HG03558 (cell line): ENCODE data around the gene EPO.
"Not testable (repeated sequence)": the region's sequence is repeated elsewhere in the genome, so short reads cannot be mapped to it uniquely, and the experiment has no call there.

Experiments used
- ATAC-seq: cut with Tn5 transposase; IDR thresholded peaks from one replicate; pipeline ENCODE4 v1.9.1; 2021; ENCODE audit warnings: moderate number of reproducible peaks; ENCODE audit not compliant: unreplicated experiment; ENCODE audit errors: extremely low read depth

The EPO gene

GRCh38 chr7:100731937-100732636 is 11.8 kb downstream of the EPO start:
- ATAC-seq = no peak

GRCh38 chr7:100735730-100736129 is 15.5 kb downstream of the EPO start:
- ATAC-seq = no peak

- no peak for ATAC-seq
Measured at GRCh38 chr7:100736671-100737070, 16.4 kb downstream of the EPO start.

- ATAC-seq = no peak
Measured at GRCh38 chr7:100739934-100740333, 19.7 kb downstream of the EPO start.

- no peak for ATAC-seq
Measured at GRCh38 chr7:100744605-100745004, 24.3 kb downstream of the EPO start.

GRCh38 chr7:100745184-100745583 is 24.9 kb downstream of the EPO start:
- ATAC-seq = no peak

GRCh38 chr7:100752994-100753393 is 32.7 kb downstream of the EPO start:
- no peak for ATAC-seq

GRCh38 chr7:100753750-100754149 is 33.5 kb downstream of the EPO start:
- ATAC-seq = no peak

GRCh38 chr7:100759357-100760171 is 39.3 kb downstream of the EPO start:
- ATAC-seq = no peak

- not testable (repeated sequence) for ATAC-seq
Measured at GRCh38 chr7:100762841-100763240, 42.6 kb downstream of the EPO start.

GRCh38 chr7:100763556-100764140 is 43.4 kb downstream of the EPO start:
- no peak for ATAC-seq

GRCh38 chr7:100764841-100765240 is 44.6 kb downstream of the EPO start:
- no peak for ATAC-seq

GRCh38 chr7:100765250-100765649 is 45.0 kb downstream of the EPO start:
- no peak for ATAC-seq

GRCh38 chr7:100768784-100769183 is 48.5 kb downstream of the EPO start:
- ATAC-seq = no peak
